Spleen (tissue), 7 donors: ENCODE data around the gene CCDC152.

Source experiments
- POLR2A ChIP-seq, 3 donors: fragments of 450-650 bp; IDR thresholded peaks; one replicate each; pipeline ENCODE4 v1.5.1; 2017; ENCODE audit warnings: antibody characterized with exemption in 3 of 3, mild to moderate bottlenecking in 1 of 3
- TF ChIP-seq, protein P1 (sequence below), 11 experiments: fragments of 200-600 bp in 7 of 11; fragments of 450-650 bp in 4 of 11; sonication (generic) in 4 of 11; IDR thresholded peaks in 8 of 11; conservative IDR thresholded peaks in 3 of 11; 1 replicate in 7 of 11; 2 replicates in 4 of 11; pipeline versions ENCODE4 v1.4.0 to v1.8.0; 2016 to 2021; ENCODE audit warnings: antibody characterized with exemption in 11 of 11, inconsistent platforms in 4 of 11, mild to moderate bottlenecking in 1 of 11
- donor health status: DM: no; HTN: no; CAD: no; lungs with moderate emphysema.
- donor health status: DM: no; HTN: no; CAD: no.
- donor health status: DM: no; HTN: no; CAD: no.

DNA sequence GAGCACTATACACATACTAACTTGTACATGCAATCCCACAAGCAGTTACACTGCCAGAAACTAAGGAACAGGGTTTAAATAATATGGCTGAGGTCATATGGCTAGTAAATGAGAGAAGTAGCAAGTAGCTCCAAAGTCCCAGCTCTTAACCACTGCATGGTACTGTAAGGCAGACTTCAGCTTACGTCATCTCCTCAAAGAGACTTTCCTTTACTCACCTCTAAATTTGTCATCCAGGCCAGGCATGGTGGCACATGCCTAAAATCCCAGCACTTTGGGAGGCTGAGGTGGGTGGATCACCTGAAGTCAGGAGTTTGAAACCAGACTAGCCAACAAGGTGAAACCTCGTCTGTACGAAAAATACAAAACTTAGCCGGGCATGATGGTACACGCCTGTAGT is 75.4 kb downstream of the CCDC152 start:
- TF ChIP-seq, protein P1, sequence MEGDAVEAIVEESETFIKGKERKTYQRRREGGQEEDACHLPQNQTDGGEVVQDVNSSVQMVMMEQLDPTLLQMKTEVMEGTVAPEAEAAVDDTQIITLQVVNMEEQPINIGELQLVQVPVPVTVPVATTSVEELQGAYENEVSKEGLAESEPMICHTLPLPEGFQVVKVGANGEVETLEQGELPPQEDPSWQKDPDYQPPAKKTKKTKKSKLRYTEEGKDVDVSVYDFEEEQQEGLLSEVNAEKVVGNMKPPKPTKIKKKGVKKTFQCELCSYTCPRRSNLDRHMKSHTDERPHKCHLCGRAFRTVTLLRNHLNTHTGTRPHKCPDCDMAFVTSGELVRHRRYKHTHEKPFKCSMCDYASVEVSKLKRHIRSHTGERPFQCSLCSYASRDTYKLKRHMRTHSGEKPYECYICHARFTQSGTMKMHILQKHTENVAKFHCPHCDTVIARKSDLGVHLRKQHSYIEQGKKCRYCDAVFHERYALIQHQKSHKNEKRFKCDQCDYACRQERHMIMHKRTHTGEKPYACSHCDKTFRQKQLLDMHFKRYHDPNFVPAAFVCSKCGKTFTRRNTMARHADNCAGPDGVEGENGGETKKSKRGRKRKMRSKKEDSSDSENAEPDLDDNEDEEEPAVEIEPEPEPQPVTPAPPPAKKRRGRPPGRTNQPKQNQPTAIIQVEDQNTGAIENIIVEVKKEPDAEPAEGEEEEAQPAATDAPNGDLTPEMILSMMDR (IDR thresholded peaks at IDR 0.05 in 8 of 11, conservative IDR thresholded peaks at IDR 0.05 in 3 of 11) = no peak
- TF ChIP-seq POLR2A (IDR thresholded peaks at IDR 0.05) = no peak
